ENCODE data around the gene OSCP1.
A peak's percentile ranks its signal among the peaks of the same experiment; 100 is the strongest.

Gene OSCP1

GRCh38 chr1:36417931-36418330 lies 32.3 kb downstream of the OSCP1 start:
- DNase-seq, result no peak
- intact Hi-C loops (cut with DNase I), result no loop called here

DNA sequence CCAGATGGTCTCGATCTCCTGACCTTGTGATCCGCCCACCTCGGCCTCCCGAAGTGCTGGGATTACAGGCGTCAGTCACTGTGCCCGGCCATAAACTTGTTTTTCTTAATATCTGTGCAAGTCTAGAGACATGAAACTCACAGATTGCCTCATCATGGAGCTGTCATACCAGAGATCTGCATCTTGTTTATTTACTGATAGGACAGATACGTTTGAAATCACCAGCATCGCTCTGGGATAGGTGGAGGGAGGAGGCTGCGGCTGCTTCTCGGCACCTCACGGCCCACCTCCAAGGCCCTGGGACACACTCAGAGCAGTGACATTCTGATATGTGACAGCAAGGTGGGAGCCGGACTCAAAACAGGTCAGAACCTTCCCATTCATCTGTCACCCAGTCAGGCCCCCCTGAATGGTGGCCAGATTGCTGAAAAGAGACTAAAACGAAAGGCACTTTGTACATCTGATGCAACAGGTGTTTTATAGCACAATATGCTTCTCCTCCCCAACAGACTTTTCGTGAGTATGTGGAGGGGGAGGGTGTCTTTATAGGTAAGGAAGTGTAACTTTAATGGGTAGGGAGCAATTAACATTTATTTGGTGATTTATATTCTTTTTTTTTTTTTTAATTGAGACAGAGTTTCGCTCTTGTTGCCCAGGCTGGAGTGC lies 34.5 kb downstream of the OSCP1 start:
- intact Hi-C loops (cut with DNase I), result no loop called here
- no peak for DNase-seq

GRCh38 chr1:36414384-36414783 lies 35.9 kb downstream of the OSCP1 start:
- intact Hi-C loops (cut with DNase I), result no loop called here
- DNase-seq, result no peak

DNA sequence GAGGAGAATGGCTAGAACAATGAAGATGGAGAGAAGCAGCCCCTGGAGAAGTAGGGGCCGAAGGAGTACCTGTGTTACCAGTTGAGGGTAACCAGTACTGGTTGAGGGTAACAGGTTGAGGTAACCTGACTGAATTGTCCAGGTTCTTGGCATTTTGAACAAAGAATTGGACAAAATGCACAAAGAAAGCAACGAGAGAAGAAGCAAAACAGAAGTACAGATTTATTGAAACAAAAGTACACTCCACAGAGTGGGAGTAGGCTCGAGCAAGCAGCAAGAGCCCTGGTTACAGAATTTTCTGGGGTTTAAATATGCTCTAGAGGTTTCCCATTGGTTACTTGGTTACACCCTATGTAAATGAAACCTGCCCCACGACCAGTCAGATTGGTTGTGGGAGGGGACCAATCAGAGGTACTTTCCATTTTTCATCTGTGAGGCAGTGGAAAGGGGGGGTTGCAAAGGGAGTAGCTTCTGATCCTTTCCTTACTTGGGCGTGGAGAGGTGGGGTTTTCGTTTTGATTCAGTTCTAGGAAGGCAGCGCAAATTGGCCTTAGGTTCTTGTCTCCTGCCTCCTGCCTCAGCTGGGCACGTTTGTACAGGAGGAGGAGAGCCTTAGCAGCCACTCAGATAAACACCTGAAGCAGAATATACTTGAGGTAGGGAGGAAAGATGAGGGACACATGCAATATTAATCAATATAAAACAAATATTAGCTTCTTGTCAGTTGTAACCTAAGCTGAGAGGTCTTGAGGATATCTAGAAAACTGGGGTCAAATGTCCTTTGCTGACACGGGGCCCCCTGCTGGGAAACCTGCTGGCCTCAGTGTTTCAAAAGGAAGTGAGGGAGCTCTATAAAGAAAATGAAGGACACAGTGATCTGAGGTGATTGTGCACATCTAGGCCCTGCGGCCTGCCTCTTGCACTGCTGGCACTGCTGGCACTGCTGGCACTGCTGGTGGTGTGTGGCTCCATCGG lies 38.3 kb downstream of the OSCP1 start:
- peak in 26 of 42 donors; percentile 13 to 80 (median 53) for DNase-seq
- intact Hi-C loops (cut with DNase I), result no loop called here

DNA sequence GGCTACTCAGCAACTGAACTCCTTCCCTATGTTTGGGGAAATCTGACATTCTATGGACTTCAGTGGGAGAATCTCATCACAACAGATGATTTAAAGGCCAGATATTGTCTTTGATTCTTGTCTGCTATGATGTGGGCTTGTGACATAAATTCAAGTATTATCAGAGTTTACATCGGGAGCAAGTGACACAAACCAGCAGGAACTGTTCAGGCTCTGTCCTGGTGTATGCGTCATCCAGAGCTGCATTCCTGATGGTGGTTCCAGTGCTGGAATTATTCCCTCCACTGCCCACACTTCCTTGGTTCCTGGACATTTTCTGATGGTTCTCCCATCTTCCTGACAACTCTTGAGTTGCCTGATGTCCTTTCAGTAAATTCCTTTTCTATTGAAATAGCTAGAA lies 41.8 kb downstream of the OSCP1 start:
- DNase-seq, result no peak
- intact Hi-C loops (cut with DNase I), result no loop called here

- DNase-seq, result no peak
- intact Hi-C loops (cut with DNase I), result no loop called here
These were observed 43.8 kb downstream of the OSCP1 start for GRCh38 chr1:36406440-36406839.

DNA sequence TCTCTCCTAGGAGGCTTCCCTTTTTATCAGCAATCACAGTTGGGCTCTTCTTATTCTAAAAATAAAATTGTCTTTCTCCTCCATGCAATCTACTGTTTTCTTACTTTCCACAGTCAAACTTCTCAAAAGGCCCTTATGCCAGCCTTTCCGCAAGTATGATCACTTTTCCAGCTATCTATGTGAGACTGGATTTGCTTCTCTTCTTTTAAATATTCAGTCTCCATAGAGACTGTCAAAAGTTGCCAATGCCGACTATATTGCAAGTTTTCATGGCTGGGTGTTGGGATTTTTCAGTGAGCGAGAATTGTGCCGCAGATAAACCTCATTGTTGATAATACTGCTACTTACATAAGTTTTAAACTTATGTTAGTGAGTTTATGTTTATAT lies 47.8 kb downstream of the OSCP1 start:
- DNase-seq, result no peak
- intact Hi-C loops (cut with DNase I), result no loop called here

DNA sequence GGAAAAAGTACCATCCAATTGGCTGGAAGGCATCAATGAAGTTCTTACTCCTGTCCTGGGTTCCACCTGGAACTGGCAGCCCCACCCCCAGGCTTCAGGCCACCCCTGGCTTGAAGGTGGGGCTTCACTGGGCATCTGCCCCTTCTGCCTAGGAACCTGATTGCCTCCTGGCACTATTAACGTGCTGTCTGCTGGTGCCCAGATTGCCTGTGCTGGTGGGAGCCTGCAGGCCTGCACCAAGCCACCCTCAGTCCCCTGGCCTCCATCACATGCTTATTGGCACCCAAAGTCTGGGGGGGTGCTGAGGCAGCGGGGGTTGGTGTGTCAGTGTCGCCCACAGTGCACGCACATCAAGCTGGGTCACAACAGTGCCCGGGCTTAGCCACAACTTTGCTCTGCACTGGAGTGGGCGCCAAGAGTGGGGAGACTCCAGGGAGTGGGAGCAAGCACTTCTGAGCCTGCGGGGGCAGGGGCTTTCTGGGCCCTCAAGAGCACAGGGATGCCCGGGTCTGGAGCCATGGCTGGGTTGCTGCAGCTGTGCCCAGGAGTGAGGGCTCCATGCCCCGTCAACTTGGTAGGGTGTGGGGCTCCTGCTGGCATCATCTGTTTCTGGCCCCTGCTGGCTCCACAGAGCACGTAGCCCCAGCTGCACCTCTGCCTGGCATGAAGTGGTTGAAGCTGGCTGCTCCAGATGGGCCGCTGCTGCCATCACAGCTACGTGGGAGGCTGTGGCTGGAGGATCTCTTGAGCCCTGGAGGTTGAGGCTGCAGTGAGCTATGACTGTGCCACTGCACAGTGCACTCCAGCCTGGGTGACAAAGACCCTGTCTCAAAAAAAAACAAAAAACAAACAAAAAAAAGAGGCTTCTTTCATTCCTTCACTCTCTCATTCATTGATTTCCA lies 48.4 kb downstream of the OSCP1 start:
- intact Hi-C loops (cut with DNase I), result no loop called here
- DNase-seq, result no peak

DNA sequence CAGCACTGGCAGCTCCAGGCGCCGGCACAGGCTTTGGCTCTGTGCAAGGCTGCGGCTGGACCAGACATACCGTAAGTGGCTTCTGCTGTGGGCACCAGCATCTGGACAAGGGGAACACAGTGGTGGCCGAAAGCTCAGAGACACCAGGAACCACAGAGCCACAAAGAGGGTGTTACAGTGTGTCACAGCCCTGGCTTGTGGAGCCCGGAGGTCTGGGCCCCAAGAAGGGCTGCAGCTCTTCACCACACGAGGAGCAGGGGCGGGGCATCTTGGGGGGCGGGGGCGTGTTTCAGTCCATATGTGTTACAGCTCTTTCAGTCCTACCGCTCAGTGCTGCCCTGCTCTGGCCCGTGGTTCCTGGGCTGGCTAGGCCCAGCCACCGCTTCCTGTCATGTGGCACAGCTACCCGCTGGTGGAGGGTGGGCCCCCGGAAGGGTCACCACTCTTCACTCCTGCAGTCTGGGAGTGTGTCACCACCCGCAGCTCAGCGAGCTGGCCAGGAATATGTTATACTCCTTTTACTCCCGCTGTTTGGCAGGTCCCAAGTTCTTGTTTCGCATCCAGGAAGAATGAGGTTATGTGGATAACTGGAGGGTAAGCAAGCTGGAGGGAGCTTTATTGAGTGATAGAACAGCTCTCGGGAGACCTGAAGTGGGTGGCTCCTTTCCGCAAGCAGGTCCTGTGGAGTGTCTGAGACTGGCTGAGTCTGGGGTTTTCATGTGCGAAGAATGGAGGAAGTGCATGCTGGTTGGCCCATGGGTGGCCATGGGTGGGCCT lies 49.2 kb downstream of the OSCP1 start:
- intact Hi-C loops (cut with DNase I), result no loop called here

DNA sequence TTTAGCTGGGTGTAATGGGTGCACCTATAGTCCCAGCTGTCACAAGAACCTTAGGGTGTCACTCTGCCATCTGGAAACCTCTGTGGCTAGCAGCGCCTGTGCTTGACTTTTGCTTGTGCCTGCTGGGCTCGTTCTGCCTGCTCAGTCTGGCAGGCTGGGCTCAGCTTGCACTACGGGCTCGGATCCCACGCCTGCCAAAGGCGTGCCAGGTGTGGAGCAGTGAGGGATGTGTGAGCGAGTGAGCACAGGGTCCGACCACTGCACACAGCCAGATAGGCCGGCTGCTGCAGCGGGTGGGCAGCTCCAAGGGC lies 49.8 kb downstream of the OSCP1 start:
- intact Hi-C loops (cut with DNase I), result no loop called here
- DNase-seq, result no peak

More for the DNA sequence above, 49.2 kb downstream of the OSCP1 start:
- DNase-seq, result peak; percentile 24 to 77 (median 52)

DNA sequence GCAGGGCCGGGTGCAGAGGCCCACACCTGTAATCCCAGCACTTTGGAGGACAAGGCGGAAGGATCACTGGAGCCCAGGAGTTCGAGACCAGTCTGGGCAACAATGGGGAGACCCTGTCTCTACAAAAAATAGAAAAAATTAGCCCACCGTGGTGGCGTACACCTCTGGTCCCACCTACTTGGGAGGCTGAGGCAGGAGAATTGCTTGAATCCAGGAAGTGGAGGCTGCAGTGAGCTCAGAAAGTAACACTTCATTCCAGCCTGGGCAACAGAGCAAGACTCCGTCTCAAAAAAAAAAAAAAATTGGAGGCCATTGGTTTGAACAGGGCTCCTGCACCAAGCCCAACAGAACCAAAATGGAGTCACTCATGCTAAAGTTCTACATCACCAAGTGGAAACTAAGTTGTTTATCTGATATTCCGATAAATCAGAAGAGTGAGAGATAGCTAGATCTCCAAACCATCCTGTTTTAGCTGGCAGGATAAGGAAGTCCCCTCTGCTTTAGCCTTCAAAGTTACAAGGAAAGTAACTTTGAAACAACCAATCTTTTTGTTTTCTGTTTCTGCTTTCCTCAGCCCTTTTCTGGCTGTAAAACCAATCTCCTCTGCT lies 51.8 kb downstream of the OSCP1 start:
- intact Hi-C loops (cut with DNase I), result no loop called here
- no peak for DNase-seq

DNA sequence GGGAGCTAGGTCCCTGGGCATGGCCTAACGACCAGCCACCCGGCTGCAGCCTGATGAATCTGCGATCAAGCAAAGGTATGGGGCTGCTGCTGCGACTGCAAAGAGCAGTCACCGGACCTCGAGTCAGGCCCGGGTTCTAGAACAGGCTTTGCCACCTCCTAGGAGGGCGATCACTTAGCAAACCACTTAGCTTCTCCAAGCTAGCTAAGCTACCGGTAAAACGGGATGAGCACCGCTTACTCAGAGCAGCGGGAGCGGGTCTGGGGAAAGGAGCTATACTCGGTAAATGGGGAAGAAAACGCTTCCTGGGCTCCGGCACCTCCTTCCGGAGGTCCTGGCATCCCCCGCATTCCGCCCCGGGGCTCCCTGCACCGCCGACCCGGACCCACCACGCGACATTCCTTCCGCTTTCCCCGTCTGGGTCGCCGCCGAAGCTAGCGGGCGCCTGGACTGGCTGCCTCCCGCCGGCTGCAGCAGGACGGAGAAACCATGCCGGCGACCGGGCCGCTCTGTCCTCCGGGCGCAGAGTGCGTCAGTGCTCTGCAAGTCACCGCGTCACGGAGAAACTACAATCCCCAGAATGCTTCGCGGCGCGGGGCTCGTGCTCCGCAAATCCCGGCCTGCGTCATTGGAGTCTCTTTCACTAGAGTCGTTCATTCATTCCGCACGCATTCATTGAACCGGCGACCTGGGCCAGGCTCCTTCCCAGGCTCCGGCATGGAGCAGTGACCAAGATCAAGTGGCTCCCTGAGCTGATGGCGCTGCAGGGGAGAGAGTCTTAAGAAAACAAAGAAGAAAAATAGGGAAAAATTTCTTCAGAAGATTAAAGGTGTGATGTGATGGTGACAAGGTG lies 52.6 kb downstream of the OSCP1 start, which contains the start of gene LSM10:
TSS of gene LSM10 (minus strand) at position 531 of the 853 bp plus-strand sequence. CDS start 3,779 bp downstream, outside the sequence.
- intact Hi-C loops (cut with DNase I), result no loop called here
- peak; percentile 93 to 98 (median 96) for DNase-seq

DNA sequence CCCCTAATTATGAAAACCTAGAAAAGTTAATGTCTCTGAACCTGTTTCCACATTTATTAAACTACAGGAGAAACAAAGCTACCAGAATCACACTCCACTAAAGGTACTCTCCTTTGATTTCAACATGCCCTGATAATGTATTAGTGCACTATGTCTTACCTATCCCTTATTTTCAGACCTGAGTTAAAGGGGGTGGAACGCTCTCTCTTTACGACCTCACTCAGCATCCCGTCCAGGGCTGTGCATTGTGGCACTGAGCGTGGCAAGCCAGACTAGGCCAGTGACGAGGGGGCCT lies 53.2 kb downstream of the OSCP1 start:
- peak in 1 of 42 donors; percentile 30 for DNase-seq
- intact Hi-C loops (cut with DNase I), result no loop called here

GRCh38 chr1:36396359-36396758 lies 53.9 kb downstream of the OSCP1 start:
- intact Hi-C loops (cut with DNase I), result no loop called here
- DNase-seq, result no peak

DNA sequence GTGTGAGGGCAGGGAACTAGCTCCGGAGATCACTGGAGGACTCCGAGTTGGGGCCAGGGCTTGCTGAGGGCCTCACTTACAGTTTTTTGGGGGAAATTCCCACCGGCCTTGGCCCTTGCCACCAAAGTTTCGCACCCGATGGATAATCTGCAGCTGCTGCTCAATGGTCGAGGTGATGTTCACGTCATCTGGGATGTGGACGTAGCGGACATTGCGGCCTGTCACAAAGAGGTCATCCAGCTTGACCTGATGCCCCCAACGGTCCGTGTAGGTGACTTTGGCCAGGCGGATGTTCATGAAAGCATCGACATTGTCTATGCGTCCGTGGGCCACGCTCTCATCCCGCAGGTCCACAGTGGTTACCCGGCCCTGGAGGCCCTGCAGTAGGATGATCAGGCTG lies 56.6 kb downstream of the OSCP1 start:
- DNase-seq, result no peak
- intact Hi-C loops (cut with DNase I), result no loop called here

DNA sequence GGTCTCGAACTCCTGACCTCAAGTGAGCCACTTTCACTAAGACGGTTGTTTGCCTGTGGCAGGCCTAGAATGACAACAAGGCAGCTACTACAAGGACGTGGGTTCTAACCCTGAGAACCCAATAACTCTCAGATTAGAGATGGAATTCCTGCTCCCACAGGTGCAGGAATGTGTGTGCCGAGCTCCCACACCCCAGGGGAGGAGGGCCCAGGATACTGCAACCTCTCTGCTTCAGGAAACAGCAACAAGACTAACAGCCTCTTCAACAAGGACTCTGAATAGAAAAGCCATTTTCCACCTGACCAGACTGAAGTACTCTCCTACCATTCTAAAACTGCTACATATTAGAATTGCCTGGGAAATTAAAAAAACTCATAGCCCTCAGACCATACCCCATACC lies 57.4 kb downstream of the OSCP1 start:
- intact Hi-C loops (cut with DNase I), result no loop called here
- no peak for DNase-seq

DNA sequence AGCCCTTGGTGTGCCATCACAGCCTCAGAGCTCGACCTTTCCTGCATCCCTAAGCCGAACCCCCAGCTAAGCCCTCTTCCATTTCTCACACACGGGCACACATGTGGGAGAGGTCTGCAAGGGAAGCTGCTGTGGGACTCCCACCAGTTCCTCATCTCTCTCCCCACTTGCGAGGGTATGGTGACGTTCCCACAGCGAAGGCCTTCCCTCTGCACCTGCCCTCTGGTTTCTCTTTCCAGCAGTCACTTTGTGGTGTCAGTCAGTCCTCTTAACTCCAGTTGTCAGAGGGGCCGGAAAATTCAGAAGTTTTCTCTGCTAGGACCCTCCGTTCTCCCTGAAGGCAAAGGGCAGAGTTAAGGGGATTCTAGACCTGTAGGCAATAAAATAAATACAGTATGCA lies 59.0 kb downstream of the OSCP1 start:
- intact Hi-C loops (cut with DNase I), result no loop called here
- no peak for DNase-seq

- no peak for DNase-seq
- intact Hi-C loops (cut with DNase I), result no loop called here
These were observed 59.8 kb downstream of the OSCP1 start for GRCh38 chr1:36390411-36390810.
